Cardiac septum (tissue), 1 donor: ENCODE measurements around the gene KIAA0040. TPM values are rescaled to one million over a fixed set of nuclear protein-coding genes. Genes with fewer than 3 reads are reported as not detected.

Experiments
- DNase-seq: peaks from one replicate; pipeline ENCODE4 v3.0.0-alpha.2; 2020; ENCODE audit warnings: low spot score
- intact Hi-C: fragments of 100-400 bp; cut with DNase I; formaldehyde crosslinking; loops from one replicate; pipeline ENCODE4 v1.14.0; 2022
- long read RNA-seq: library from polyadenylated mRNA; unstranded; transcript quantifications from one replicate; pipeline ENCODE4 v2.0.0, GENCODE V29; 2021
- total RNA-seq: library from RNA; stranded (reverse); fragmentation: NEBNext Ultra II Directional; extraction: Animal tissue kit (Norgen Biotek cat#: 25700); gene quantifications from one replicate; pipeline ENCODE4 v1.2.1, GENCODE V29; 2021
- donor health status: DM: no; HTN: no; CAD: no.

KIAA0040 gene
- total RNA-seq, result 9.7 TPM
- long read RNA-seq, full-length matches to known transcripts, result 8 of 15 reads
- long read RNA-seq, partial matches to known transcripts, result 0 of 15 reads
- long read RNA-seq, other reads (novel, unspliced or antisense), result 7 of 15 reads

DNA sequence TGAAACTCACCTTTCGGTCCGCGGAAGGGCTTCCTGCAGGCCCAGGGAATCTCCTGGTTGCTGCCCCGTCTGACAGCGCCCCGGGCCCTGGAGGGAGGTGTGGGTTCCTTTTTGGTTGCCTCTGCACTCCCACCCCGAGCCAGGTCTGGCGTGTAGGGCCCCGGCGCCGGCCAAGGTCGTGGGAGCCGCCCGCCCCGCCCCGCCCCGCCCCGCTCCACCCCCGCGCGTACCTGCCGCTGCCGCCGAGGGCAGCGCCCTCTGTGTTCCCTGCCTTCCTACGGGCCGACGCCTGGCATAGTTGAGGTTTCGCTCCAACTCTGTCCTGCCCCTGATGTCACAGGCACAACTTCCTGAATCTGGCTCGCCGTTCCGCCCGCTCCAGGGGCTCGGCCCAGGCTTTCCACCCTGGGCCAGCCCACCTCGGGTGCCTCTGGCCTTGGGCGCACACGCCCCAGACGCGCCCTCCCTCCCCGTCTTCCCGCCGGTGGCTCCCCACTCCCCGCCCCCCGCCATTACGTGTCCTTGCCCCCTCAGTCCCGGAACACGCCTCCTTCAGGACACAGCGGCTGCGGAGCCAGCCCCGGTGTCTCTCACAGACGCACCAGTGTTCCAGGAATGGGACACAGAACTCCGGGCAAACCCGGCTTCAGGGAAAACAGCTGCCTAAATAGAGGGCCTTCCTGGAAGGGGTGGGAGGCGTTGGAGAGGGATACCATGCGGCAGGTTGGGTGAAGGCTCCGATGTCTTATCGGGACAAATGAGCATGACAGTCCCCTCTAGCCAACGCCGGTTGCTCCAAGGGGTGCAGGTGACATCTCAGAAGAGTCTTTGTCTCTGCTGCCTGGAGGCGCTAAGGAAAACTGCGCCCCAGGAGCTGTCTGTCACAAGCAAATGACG lies at the start of gene KIAA0040:
Gene KIAA0040, minus strand, starts transcription at position 147 of the 897 bp plus-strand sequence. CDS start 31,763 bp downstream, outside the sequence.
- intact Hi-C loops, result loop anchor here (1.0 kb wide), 1 partner anchor 126 kb away; no protein-coding TSS in a partner anchor

GRCh38 chr1:175237389-175237788 lies 44.8 kb upstream of the KIAA0040 start:
- intact Hi-C loops, result no loop called here

More for the DNA sequence above, at the start of gene KIAA0040:
- DNase-seq, result peak; percentile 91

DNA sequence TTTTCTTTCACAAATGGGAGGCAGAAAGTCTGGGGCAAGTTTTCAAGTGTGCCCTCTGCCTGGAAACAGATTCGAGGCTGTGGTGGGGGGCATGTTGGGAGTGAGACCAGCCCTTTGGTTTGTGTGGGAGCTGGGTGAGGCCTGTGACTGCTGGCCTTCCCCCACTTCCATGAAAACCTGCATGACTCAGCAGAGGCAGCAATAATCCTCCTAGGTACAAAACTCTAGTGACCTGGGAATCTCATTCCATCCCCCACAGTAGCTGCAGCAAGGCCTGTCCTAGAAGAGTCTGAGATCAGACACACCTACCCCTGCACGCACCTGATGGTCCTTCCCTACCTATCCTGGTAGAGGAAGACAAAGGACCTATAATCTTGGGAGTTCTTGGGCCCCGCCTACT lies 42.1 kb upstream of the KIAA0040 start:
- intact Hi-C loops, result no loop called here
- DNase-seq, result no peak

More at GRCh38 chr1:175237389-175237788, 44.8 kb upstream of the KIAA0040 start:
- DNase-seq, result no peak

- DNase-seq, result no peak
- intact Hi-C loops, result no loop called here
Observed at GRCh38 chr1:175232335-175232734, 39.8 kb upstream of the KIAA0040 start.

DNA sequence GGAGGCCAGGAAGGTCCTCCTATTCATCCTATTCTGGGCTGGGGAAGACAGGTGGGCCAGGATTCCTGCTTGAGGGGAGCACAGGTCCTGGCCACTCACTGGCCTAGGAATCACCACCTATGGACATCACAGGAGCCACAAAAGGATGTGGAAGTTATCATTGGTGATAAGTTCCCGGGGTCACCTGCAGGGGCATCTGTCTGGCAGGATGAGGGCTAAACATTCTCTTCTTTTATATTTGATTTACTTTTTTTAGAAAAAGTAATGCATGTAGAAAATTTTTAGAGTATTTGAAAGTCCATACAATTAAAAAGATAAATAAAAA lies 33.2 kb upstream of the KIAA0040 start:
- intact Hi-C loops, result no loop called here
- no peak for DNase-seq

- intact Hi-C loops, result loop anchor here (5.0 kb wide), 1 partner anchor 65 kb away; no protein-coding TSS in a partner anchor
- DNase-seq, result no peak
Observed at GRCh38 chr1:175222296-175222938, 29.8 kb upstream of the KIAA0040 start.

DNA sequence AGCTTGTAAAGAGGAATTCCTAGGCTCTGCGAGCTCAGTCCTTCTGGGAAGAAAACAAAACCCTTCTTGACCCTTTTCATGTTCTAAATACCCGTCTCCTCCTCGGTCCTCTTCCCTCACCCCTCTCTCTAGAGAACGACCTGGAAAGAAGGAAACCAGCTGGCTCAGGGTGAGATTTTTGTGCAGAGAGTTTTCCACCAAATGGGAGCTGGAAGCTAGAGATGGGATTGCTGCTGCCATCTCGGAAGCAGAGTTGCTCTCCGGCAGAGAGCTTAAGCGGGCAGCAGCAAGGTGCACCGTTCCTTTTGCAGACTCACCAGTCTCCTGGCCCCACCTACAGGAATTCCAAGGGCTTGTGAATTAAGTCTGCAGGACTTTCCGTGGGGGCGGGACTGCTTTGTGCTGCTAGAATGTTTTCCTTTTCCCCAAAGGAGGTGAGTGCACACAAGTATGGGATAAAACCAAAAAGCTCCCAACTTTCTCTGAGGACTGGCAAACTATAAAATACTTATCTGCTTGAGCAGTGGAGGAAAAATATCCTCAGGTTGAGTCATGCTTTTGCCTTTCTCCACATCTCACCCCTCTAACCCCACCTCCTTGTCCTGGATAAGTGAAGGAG lies 29.1 kb upstream of the KIAA0040 start:
- intact Hi-C loops, result loop anchor here (5.0 kb wide), 1 partner anchor 64 kb away; no protein-coding TSS in a partner anchor
- no peak for DNase-seq

GRCh38 chr1:175220853-175221556 lies 28.4 kb upstream of the KIAA0040 start:
- intact Hi-C loops, result loop anchor here (5.0 kb wide), 1 partner anchor 64 kb away; no protein-coding TSS in a partner anchor
- DNase-seq, result no peak

DNA sequence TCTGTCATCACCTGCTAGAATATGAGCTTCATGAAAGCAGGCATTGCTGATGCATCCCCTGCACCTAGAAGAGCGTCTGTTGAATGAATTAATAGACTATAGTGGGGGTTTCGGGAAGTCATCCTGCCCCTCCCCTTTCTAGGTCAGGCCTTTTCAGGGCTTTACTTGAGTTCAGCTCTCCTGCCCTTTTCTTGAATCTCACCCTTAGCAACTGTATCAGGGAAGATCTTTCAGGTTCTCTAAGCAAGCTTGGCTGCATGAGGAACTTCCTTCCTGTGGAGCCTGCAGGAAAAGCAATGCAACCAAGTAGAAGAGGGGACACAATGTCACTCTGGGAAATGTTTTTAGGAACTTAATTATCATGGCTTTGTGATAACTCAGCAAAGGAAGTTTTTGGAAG lies 27.2 kb upstream of the KIAA0040 start:
- intact Hi-C loops, result loop anchor here (5.0 kb wide), 1 partner anchor 62 kb away; no protein-coding TSS in a partner anchor
- DNase-seq, result no peak

DNA sequence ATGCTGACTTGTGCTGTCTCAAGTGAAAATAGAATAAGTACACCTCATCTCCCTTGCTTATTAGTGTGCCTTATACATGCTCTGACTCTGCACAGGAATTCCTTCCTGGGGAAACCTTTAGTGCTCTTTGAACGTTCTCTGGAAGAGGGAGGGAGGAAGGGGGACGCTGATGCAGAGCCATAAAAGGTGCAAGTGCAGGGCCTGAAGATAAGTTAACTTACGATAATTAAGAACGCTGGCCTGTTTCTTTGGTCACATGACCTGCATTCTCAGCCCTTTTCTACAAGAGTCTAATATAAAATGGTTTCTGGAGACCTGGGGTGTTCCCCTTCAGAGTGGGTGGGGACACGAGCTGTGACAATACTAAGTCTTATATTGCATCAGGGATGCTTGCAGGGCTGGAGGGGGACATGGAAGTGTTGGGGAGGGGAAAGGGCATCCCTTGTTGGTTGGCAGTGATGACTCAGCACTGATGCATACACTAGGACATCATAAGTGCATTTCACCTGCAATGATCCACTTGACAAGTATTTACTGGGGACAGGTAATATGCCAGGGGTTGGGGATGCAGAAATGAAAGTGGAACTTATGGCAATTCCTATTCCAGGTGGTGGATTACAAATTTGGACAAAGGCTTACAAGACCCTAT lies 26.3 kb upstream of the KIAA0040 start:
- intact Hi-C loops, result no loop called here
- no peak for DNase-seq

DNA sequence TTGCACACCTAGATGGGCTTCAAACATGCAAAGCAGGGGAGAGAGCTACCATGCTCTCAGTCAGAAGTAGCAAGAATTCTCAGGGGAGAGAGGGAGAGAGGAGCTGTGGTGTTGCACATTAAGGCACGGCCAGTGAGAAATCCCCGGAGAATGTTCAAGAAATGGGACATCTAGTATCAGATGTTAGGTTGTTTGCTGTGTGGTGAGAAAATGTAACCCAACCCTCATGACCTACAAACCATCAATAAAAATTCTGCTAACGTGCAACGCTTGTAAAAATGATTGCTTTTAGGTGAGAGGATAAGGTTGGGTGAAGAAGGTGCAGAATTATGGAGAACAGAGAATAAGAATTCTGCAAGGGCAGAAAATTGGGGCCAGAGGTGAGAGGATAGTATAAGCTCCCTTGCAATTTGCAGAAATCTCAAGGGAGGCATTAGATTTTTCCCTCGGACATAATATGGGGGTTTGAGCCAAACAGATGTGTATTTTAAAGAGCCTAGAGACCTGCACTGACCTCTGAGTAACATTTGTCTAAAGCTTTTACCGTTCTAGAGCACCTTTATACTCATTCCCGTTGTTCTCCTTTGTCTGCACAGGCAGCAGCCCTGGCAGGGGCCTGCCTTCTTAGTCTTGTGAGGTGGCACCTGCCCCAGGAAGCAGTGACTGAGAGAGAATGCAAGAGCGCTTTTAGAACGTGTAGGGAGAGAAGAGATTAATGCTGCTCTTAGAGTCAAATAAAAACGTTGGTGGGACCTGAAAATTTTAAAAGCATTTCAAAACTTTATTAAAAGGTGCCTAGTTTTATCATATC lies 25.4 kb upstream of the KIAA0040 start:
- DNase-seq, result no peak
- intact Hi-C loops, result no loop called here

DNA sequence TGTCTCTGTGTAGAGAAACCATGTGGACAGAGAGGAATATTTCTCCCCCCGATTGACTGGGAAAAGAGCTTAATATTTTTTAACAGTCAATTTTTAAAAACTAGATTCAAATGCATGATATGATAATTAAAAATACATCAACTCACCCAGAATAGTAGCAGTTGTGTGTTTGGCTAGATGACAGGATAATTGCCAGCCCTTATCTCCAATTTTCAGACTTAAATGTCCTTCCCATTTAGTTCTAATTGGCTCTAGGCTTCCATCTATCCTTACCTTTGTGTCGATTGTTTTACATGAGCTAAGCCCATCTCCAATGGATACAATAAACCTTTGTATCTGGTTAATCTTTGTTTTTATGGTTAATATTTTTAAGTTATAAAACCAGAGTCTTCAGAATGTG lies 23.9 kb upstream of the KIAA0040 start:
- DNase-seq, result no peak
- intact Hi-C loops, result no loop called here

GRCh38 chr1:175211656-175212055 lies 19.1 kb upstream of the KIAA0040 start:
- intact Hi-C loops, result no loop called here
- DNase-seq, result no peak

GRCh38 chr1:175210744-175211143 lies 18.2 kb upstream of the KIAA0040 start:
- no peak for DNase-seq
- intact Hi-C loops, result no loop called here

- intact Hi-C loops, result no loop called here
- no peak for DNase-seq
Observed at GRCh38 chr1:175209493-175209921, 16.9 kb upstream of the KIAA0040 start.

GRCh38 chr1:175208773-175209492 lies 16.4 kb upstream of the KIAA0040 start:
- intact Hi-C loops, result no loop called here
- no peak for DNase-seq

- no peak for DNase-seq
- intact Hi-C loops, result no loop called here
Observed at GRCh38 chr1:175207971-175208370, 15.4 kb upstream of the KIAA0040 start.
